Tibial nerve (tissue), 4 donors: ENCODE data around the gene AP2A1. TPM values are rescaled to one million over a fixed set of nuclear protein-coding genes. Genes with fewer than 3 reads are reported as not detected.

Experiments used
- DNase-seq, 2 donors: peaks; one replicate each; pipeline ENCODE4 v3.0.0-alpha.2; 2019; ENCODE audit warnings: low spot score in 2 of 2
- H3K27ac ChIP-seq, 4 donors: fragments of 200-600 bp; sonication (generic) in 3 of 4; one replicate each; pipeline ENCODE4 v1.5.1; 2017 to 2019; ENCODE audit warnings: mild to moderate bottlenecking in 1 of 4
- H3K27me3 ChIP-seq, 2 donors: fragments of 200-600 bp; sonication (generic) in 1 of 2; one replicate each; pipeline versions ENCODE4 v1.5.1 to v1.6.0; 2017 to 2019
- H3K36me3 ChIP-seq, 3 donors: fragments of 200-600 bp; sonication (generic); one replicate each; pipeline ENCODE4 v1.5.1; 2018 to 2019
- H3K4me1 ChIP-seq, 4 donors: fragments of 200-600 bp; sonication (generic) in 3 of 4; one replicate each; pipeline ENCODE4 v1.5.1; 2017 to 2019
- H3K4me3 ChIP-seq, 4 donors: fragments of 200-600 bp; sonication (generic) in 3 of 4; one replicate each; pipeline ENCODE4 v1.5.1; 2017 to 2019; ENCODE audit warnings: mild to moderate bottlenecking in 1 of 4, moderate library complexity in 1 of 4
- H3K9me3 ChIP-seq, 4 donors: fragments of 200-600 bp; sonication (generic) in 3 of 4; one replicate each; pipeline ENCODE4 v1.5.1; 2017 to 2019
- EP300 ChIP-seq, 2 donors: sonication (generic); formaldehyde crosslinking; IDR thresholded peaks; one replicate each; pipeline ENCODE4 v1.6.1; 2017; ENCODE audit warnings: antibody characterized with exemption in 2 of 2, mild to moderate bottlenecking in 1 of 2
- POLR2A ChIP-seq, 2 donors: fragments of 450-650 bp; IDR thresholded peaks; one replicate each; pipeline ENCODE4 v1.6.1; 2017; ENCODE audit warnings: antibody characterized with exemption in 2 of 2, mild to moderate bottlenecking in 2 of 2, moderate library complexity in 2 of 2
- WGBS, 2 donors: methylation state at CpG; one replicate each; pipeline ENCODE4 v1.1.5; 2018; 5-methylcytosine and 5-hydroxymethylcytosine counted together
- total RNA-seq, 4 donors: library from RNA; depleted of rRNA; stranded (reverse); fragments of >200 nt; gene quantifications; one replicate each; pipeline ENCODE4 v1.1.0, GENCODE V29; 2016
- TF ChIP-seq, protein P1 (sequence below), 5 experiments: fragments of 200-600 bp in 3 of 5; fragments of 450-650 bp in 2 of 5; sonication (generic) in 3 of 5; IDR thresholded peaks; one replicate each; pipeline ENCODE4 v1.5.1; 2016 to 2019; ENCODE audit warnings: antibody characterized with exemption in 5 of 5, mild to moderate bottlenecking in 3 of 5, moderate library complexity in 2 of 5

AP2A1 gene
- total RNA-seq, 4 donors from 2014 or later: 92.9 to 117 (median 104) TPM

DNA sequence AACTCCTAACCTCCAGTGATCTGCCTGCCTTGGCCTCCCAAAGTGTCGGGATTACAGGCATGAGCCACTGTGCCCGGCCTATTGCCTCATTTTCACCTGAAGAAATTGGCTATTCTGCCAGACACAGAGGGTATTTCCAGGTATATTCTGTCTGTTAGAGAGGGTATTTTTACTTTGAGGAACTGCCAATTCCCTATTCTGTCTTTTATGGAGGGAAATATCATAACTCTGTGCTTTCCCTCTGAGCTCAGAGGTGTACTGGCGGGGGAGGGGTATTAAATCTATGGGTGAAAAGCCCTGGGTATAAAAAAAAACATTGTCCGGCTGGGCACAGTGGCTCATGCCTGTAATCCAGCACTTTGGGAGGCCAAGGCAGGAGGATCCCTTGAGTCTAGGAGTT lies 28.5 kb upstream of the AP2A1 start:
- TF ChIP-seq EP300 (IDR thresholded peaks at IDR 0.05) (no peak), POLR2A (IDR thresholded peaks at IDR 0.05) (no peak)
- TF ChIP-seq, protein P1, sequence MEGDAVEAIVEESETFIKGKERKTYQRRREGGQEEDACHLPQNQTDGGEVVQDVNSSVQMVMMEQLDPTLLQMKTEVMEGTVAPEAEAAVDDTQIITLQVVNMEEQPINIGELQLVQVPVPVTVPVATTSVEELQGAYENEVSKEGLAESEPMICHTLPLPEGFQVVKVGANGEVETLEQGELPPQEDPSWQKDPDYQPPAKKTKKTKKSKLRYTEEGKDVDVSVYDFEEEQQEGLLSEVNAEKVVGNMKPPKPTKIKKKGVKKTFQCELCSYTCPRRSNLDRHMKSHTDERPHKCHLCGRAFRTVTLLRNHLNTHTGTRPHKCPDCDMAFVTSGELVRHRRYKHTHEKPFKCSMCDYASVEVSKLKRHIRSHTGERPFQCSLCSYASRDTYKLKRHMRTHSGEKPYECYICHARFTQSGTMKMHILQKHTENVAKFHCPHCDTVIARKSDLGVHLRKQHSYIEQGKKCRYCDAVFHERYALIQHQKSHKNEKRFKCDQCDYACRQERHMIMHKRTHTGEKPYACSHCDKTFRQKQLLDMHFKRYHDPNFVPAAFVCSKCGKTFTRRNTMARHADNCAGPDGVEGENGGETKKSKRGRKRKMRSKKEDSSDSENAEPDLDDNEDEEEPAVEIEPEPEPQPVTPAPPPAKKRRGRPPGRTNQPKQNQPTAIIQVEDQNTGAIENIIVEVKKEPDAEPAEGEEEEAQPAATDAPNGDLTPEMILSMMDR (IDR thresholded peaks at IDR 0.05): no peak
- WGBS, 2 donors: 77 to 86% methylated on average over 4 of the region's 4 CpGs
- no peak overlapping the region for H3K27ac ChIP-seq
- no peaks in the 10 kb centered on the region for H3K4me1 ChIP-seq
- H3K9me3 ChIP-seq: no peaks in the 10 kb centered on the region
- no peaks in the 10 kb centered on the region for H3K27me3 ChIP-seq
- no peaks in the 10 kb centered on the region for H3K36me3 ChIP-seq
- DNase-seq: no peak
- H3K4me3 ChIP-seq: no peak overlapping the region

DNA sequence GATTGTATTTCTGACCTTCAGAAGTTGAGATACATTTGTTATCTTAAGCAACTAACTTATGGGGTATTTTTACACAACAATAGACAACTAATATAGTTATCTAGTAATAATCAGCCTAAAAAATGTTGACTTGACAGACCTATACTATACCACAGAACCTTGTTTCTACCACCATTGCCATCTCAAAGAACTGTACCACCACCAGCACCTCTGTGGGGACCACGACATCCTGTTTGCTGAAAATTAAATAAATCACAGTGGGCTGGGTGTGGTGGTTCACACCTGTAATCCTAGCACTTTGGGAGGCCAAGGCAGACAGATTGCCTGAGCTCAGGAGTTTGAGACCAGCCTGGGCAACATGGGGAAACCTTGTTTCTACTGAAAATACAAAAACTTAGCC lies 27.7 kb upstream of the AP2A1 start:
- no peak for DNase-seq
- H3K9me3 ChIP-seq: no peaks in the 10 kb centered on the region
- 89 to 91% methylated on average over 1 of the region's 1 CpG for WGBS, 2 donors
- H3K4me3 ChIP-seq: no peak overlapping the region
- H3K36me3 ChIP-seq: no peaks in the 10 kb centered on the region
- H3K4me1 ChIP-seq: no peaks in the 10 kb centered on the region
- H3K27me3 ChIP-seq: no peaks in the 10 kb centered on the region
- no peak overlapping the region for H3K27ac ChIP-seq
- no peak for TF ChIP-seq EP300 (IDR thresholded peaks at IDR 0.05)
- TF ChIP-seq POLR2A (IDR thresholded peaks at IDR 0.05): no peak
- TF ChIP-seq, protein P1 (IDR thresholded peaks at IDR 0.05): no peak

DNA sequence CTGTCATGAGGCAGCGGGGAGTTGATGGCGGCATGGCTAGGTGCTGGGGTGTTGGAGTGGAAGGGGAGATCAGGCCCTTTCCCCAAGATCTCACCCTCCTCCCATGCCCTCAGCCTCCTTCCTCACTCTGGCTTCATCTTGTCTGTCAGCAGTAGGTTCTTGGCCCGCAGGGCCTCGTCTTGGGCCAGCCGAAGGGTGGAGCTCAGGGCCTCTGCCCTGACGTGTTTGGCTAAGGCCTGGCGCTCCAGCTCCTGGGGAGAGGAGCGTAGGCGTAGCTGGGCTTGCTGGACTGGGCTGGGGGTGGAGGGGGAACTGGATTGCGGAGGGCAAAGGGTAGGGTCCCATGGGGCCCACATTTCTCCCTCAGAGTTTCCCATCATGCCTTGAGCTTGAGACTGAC lies 26.9 kb upstream of the AP2A1 start:
- H3K27ac ChIP-seq: no peak overlapping the region
- H3K4me1 ChIP-seq: no peaks in the 10 kb centered on the region
- DNase-seq: no peak
- H3K9me3 ChIP-seq: no peaks in the 10 kb centered on the region
- H3K4me3 ChIP-seq: no peak overlapping the region
- TF ChIP-seq, protein P1 (IDR thresholded peaks at IDR 0.05): no peak
- TF ChIP-seq EP300 (IDR thresholded peaks at IDR 0.05) (no peak), POLR2A (IDR thresholded peaks at IDR 0.05) (no peak)
- H3K36me3 ChIP-seq: no peaks in the 10 kb centered on the region
- 77 to 80% methylated on average over 9 to 10 of the region's 10 CpGs for WGBS, 2 donors
- no peaks in the 10 kb centered on the region for H3K27me3 ChIP-seq

DNA sequence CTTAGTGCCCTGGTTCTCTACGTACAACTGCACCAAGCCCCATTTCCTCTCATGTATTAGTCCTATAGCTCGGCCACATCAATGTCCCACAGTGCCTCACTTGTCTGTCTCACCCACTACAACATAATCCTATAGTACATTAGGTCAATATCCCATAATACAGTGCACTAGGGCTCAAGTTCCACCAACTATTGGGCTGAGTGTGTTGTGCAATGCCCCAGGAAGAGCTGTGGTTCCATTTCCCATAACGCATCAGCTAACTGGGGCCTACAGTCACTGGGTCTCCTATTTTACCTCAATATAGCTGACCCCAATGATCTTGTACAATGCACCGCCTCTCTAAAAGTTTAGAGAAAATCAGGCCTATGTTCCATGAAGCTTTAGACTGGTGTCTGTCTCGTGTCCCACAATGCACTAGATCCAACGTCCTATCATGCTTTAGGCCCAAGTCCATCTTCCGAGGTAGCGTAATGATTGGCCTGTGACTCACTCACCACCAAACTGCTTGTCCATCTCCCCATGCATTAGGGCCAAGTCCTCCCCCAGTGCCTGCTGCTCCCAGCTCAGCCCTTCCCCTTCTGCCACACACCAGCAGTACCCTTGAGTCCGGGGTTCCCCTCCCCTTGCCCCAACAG lies 25.5 kb upstream of the AP2A1 start:
- no peak overlapping the region for H3K4me3 ChIP-seq
- 87 to 90% methylated on average over 8 to 9 of the region's 9 CpGs for WGBS, 2 donors
- H3K27ac ChIP-seq: no peak overlapping the region
- TF ChIP-seq POLR2A (IDR thresholded peaks at IDR 0.05): no peak
- TF ChIP-seq, protein P1 (IDR thresholded peaks at IDR 0.05): no peak
- TF ChIP-seq EP300 (IDR thresholded peaks at IDR 0.05): no peak
- no peaks in the 10 kb centered on the region for H3K27me3 ChIP-seq
- no peaks in the 10 kb centered on the region for H3K4me1 ChIP-seq
- H3K9me3 ChIP-seq: no peaks in the 10 kb centered on the region
- DNase-seq: no peak
- H3K36me3 ChIP-seq: no peaks in the 10 kb centered on the region

DNA sequence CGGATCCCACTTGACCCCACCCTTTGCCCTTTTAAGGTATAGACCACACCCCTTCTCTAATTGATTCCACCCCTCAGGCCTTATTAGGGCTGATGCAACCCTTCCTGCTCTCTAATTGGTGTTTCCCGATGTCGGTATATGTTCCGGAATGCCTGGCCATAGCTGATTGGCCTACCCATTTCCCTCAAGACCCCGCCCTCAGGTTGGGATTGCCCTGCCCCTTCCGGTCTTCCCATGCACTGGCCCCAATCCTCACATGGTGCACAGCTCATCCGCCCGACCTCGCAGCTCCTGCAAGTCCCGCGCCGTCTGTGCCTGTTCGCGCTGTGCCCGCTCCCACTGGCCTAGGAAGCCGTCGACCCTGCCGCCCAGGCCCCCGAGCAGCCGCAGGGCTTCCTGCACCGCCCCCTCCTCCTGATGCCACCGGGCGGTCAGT lies 21.8 kb upstream of the AP2A1 start:
- H3K4me3 ChIP-seq: no peak overlapping the region
- TF ChIP-seq POLR2A (IDR thresholded peaks at IDR 0.05) (no peak), EP300 (IDR thresholded peaks at IDR 0.05) (no peak)
- TF ChIP-seq, protein P1 (IDR thresholded peaks at IDR 0.05): no peak
- H3K27ac ChIP-seq: no peak overlapping the region
- no peak for DNase-seq
- no peaks in the 10 kb centered on the region for H3K27me3 ChIP-seq
- WGBS, 2 donors: 90 to 95% methylated on average over 21 to 23 of the region's 23 CpGs
- H3K36me3 ChIP-seq: no peaks in the 10 kb centered on the region
- H3K4me1 ChIP-seq: no peaks in the 10 kb centered on the region
- no peaks in the 10 kb centered on the region for H3K9me3 ChIP-seq
